B cell (primary cell): ENCODE data around the gene ZNF148. TPM values are rescaled to one million over a fixed set of nuclear protein-coding genes. Genes with fewer than 3 reads are reported as not detected.

Experiments
- ATAC-seq: fragments of 200-7000 bp; cut with Tn5 transposase; one replicate; pipeline ENCODE4 v1.10.0; 2021; ENCODE audit warnings: low read depth, mild to moderate bottlenecking, moderate number of reproducible peaks, moderate library complexity
- CTCF ChIA-PET: fragments of 350-600 bp; sonication (Branson Sonifier 250); formaldehyde crosslinking; loops from one replicate; lab custom pipeline; 2021; ENCODE audit warnings: antibody characterized with exemption, inconsistent platforms; lab: Charles Lee
- POLR2A ChIA-PET: fragments of 350-600 bp; sonication (Branson Sonifier 250); formaldehyde crosslinking; loops from one replicate; lab custom pipeline; 2021; ENCODE audit warnings: antibody characterized with exemption; lab: Charles Lee
- DNase-seq: peaks from one replicate; pipeline ENCODE4 v3.0.0; 2013
- H2AFZ ChIP-seq: 2 replicates; pipeline ENCODE4 v1.6.1; 2012; ENCODE audit warnings: mild to moderate bottlenecking, low read depth, low read length; ENCODE audit not compliant: insufficient read depth, poor library complexity, severe bottlenecking
- H3K27ac ChIP-seq, 2 donors: 1 replicate in 1 of 2; 2 replicates in 1 of 2; pipeline ENCODE4 v1.5.1; 2012 to 2013; ENCODE audit warnings: low read length in 2 of 2, mild to moderate bottlenecking in 2 of 2, moderate library complexity in 1 of 2
- H3K27me3 ChIP-seq, 4 experiments: fragments of 200-600 bp in 1 of 4; sonication (generic) in 1 of 4; replicated peaks in 1 of 4; 1 replicate in 2 of 4; 2 replicates in 2 of 4; pipeline versions ENCODE4 v1.6.1 to v1.7.0; 2013 to 2016; ENCODE audit warnings: low read length in 3 of 4, mild to moderate bottlenecking in 2 of 4, mixed read lengths in 1 of 4, moderate library complexity in 1 of 4; ENCODE audit not compliant: insufficient read depth in 4 of 4, control insufficient read depth in 3 of 4; ENCODE audit errors: control extremely low read depth in 1 of 4
- H3K36me3 ChIP-seq, 2 experiments: replicated peaks in 1 of 2; 1 replicate in 1 of 2; 2 replicates in 1 of 2; pipeline versions ENCODE4 v1.6.1 to v1.7.1; 2013; ENCODE audit warnings: low read length in 1 of 2; ENCODE audit not compliant: insufficient read depth in 2 of 2, control insufficient read depth in 1 of 2; ENCODE audit errors: control extremely low read depth in 1 of 2, extremely low read depth in 1 of 2
- H3K4me1 ChIP-seq, 2 donors: fragments of 200-600 bp in 1 of 2; sonication (generic) in 1 of 2; 1 replicate in 1 of 2; 2 replicates in 1 of 2; pipeline versions ENCODE4 v1.5.1 to v1.6.1; 2013 to 2017; ENCODE audit warnings: low read length in 2 of 2; ENCODE audit not compliant: control insufficient read depth in 2 of 2, insufficient read depth in 2 of 2
- H3K4me2 ChIP-seq: replicated peaks from 2 replicates; pipeline ENCODE3; 2012; ENCODE audit warnings: mild to moderate bottlenecking, low read depth, low read length; ENCODE audit not compliant: poor library complexity, severe bottlenecking
- H3K4me3 ChIP-seq, 5 experiments: fragments of 200-600 bp in 1 of 5; sonication (generic) in 1 of 5; 1 replicate in 3 of 5; 2 replicates in 2 of 5; pipeline versions ENCODE4 v1.5.1 to v1.7.0; 2011 to 2016; ENCODE audit warnings: low read length in 4 of 5, mild to moderate bottlenecking in 4 of 5, low read depth in 2 of 5, control low read depth in 1 of 5, moderate library complexity in 1 of 5; ENCODE audit not compliant: insufficient read depth in 1 of 5; ENCODE audit errors: control extremely low read depth in 1 of 5, extremely low read depth in 1 of 5
- H3K79me2 ChIP-seq: fragments of 200-600 bp; sonication (generic); one replicate; pipeline ENCODE4 v1.6.0; 2016; ENCODE audit warnings: low read length; ENCODE audit not compliant: control insufficient read depth, insufficient read depth
- H3K9ac ChIP-seq: fragments of 200-600 bp; sonication (generic); 2 replicates; pipeline ENCODE4 v1.6.1; 2017; ENCODE audit warnings: mild to moderate bottlenecking, low read length, moderate library complexity
- H3K9me3 ChIP-seq, 3 donors: one replicate each; pipeline versions ENCODE4 v1.6.1 to v1.7.1; 2013; ENCODE audit warnings: low read length in 2 of 3; ENCODE audit not compliant: control insufficient read depth in 2 of 3, insufficient read depth in 1 of 3; ENCODE audit errors: control extremely low read depth in 1 of 3
- H4K20me1 ChIP-seq: 2 replicates; pipeline ENCODE4 v1.6.0; 2012; ENCODE audit warnings: mild to moderate bottlenecking, low read length; ENCODE audit not compliant: insufficient read depth, control insufficient read depth, poor library complexity, severe bottlenecking
- H3K27ac Mint-ChIP-seq: one replicate; pipeline ENCODE4 v1.8.0; 2021; ENCODE audit warnings: mixed read lengths
- H3K27me3 Mint-ChIP-seq: one replicate; pipeline ENCODE4 v1.8.0; 2021; ENCODE audit warnings: mixed read lengths
- H3K4me1 Mint-ChIP-seq: one replicate; pipeline ENCODE4 v1.8.0; 2021; ENCODE audit warnings: mixed read lengths
- H3K4me3 Mint-ChIP-seq: one replicate; pipeline ENCODE4 v1.8.0; 2021; ENCODE audit warnings: mixed read lengths
- H3K9me3 Mint-ChIP-seq: one replicate; pipeline ENCODE4 v1.8.0; 2022; ENCODE audit warnings: mixed read lengths; ENCODE audit not compliant: insufficient read depth
- CTCF ChIP-seq: fragments of 200-600 bp; IDR thresholded peaks from one replicate; pipeline ENCODE4 v1.8.0; 2022; ENCODE audit warnings: antibody characterized with exemption, mild to moderate bottlenecking
- EZH2 ChIP-seq: IDR thresholded peaks from 2 replicates; pipeline ENCODE4 v1.6.1; 2012; ENCODE audit warnings: borderline replicate concordance, low read depth, mild to moderate bottlenecking, moderate library complexity, low read length; ENCODE audit not compliant: insufficient read depth, poor library complexity, severe bottlenecking
- WGBS: methylation state at CpG from one replicate; pipeline ENCODE4 v1.1.5; 2013; ENCODE audit warnings: missing lambda C conversion rate; ENCODE audit not compliant: insufficient coverage; 5-methylcytosine and 5-hydroxymethylcytosine counted together
- intact Hi-C: fragments of 100-400 bp; cut with micrococcal nuclease; formaldehyde crosslinking; loops from one replicate; pipeline ENCODE4 v1.10.0; 2022
- polyA plus RNA-seq: library from polyadenylated mRNA; depleted of rRNA; stranded (reverse); fragments of >200 nt; gene quantifications from 2 replicates; pipeline ENCODE4 v1.2.3, GENCODE V29; 2012
- total RNA-seq, 2 donors: library from RNA; stranded (reverse); fragments of 120-200 nt in 1 of 2; gene quantifications; 1 replicate in 1 of 2; 2 replicates in 1 of 2; pipeline versions ENCODE4 v1.2.3 to v1.2.4, GENCODE V29; 2013 to 2022

ZNF148 gene
- total and polyA plus RNA-seq, 2 donors (not counting 1 experiment from before 2014, with no cell fraction given), result 8.1 to 71.5 TPM

DNA sequence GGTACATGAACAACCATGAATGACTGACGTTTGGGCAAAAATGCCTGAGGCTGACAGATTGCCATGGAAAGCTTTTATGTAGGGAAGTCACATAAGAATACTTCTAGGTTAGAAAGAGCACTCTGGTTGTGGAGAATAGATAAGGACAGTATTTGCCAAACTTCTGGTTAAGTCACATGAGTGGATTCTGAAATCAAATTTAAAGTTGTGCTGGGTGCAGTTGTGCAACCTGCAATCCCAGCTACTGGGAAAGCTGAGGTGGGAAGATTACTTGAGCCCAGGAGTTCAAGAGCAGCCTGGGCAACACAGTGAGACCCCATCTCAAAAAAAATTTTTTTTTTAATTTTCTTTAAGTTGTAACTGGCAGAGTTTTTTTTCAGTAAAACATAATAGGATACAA, 7.2 kb upstream of the ZNF148 start:
- peaks cover 15% of the 10 kb centered on the region for H3K27me3 Mint-ChIP-seq

DNA sequence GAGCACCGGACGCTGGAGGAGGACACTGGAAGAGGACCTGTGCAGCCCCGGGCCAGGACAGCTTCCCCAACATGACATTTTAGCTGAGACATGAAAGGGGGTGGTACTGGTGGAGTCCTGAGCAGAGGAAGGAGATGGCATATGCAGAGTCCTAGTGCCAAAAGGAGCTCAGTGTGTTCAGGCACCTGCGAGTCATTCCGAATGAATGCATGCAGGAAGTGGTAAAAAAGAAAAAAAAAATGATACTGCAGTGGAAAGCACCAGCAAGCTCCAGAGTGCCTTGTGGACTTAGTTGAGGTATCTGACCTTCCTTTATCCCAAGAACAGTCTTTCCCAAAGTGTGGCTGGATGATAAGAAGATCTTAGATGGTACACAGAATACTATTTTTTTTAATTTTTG, 6.6 kb upstream of the ZNF148 start:
- H3K27ac Mint-ChIP-seq, result no peak overlapping the region
- Histone ChIP-seq H4K20me1 (no peaks in the 10 kb centered on the region), H3K4me2 (no peak overlapping the region), H3K36me3 (no peaks in the 10 kb centered on the region), H3K27ac (no peak overlapping the region), H3K9me3 (no peaks in the 10 kb centered on the region), H3K4me1 (peaks cover 0 to 4% of the 10 kb centered on the region in 2 donors), H3K4me3 (no peak overlapping the region), H3K9ac (no peak overlapping the region), H2AFZ (no peak overlapping the region), H3K27me3 (no peaks in the 10 kb centered on the region), H3K79me2 (peaks cover 3% of the 10 kb centered on the region)
- TF ChIP-seq CTCF, result no peak
- TF ChIP-seq EZH2, result no peak
- ChIA-PET CTCF (no interaction called here), POLR2A (no interaction called here)
- peaks cover 15% of the 10 kb centered on the region for H3K27me3 Mint-ChIP-seq
- WGBS, result 31% methylated on average over 5 of the region's 5 CpGs
- no peak for ATAC-seq
- intact Hi-C loops, result no loop called here
- H3K9me3 Mint-ChIP-seq, result no peaks in the 10 kb centered on the region
- no peak overlapping the region for H3K4me3 Mint-ChIP-seq
- peaks cover 2% of the 10 kb centered on the region for H3K4me1 Mint-ChIP-seq
- DNase-seq, result no peak

More for the DNA sequence above, 7.2 kb upstream of the ZNF148 start:
- no peak overlapping the region for H3K9ac ChIP-seq
- POLR2A ChIA-PET, result no interaction called here
- H3K79me2 ChIP-seq, result no peaks in the 10 kb centered on the region
- H3K4me3 Mint-ChIP-seq, result no peak overlapping the region
- ATAC-seq (no peak), DNase-seq (no peak)
- no peak overlapping the region for H3K4me3 ChIP-seq
- H3K4me2 ChIP-seq, result no peak overlapping the region
- H3K36me3 ChIP-seq, result no peaks in the 10 kb centered on the region
- CTCF ChIA-PET, result no interaction called here
- H3K4me1 Mint-ChIP-seq, result peaks cover 2% of the 10 kb centered on the region
- H3K9me3 Mint-ChIP-seq, result no peaks in the 10 kb centered on the region
- no peaks in the 10 kb centered on the region for H3K9me3 ChIP-seq
- H2AFZ ChIP-seq, result no peak overlapping the region
- H3K4me1 ChIP-seq, result peaks cover 0 to 4% of the 10 kb centered on the region in 2 donors
- TF ChIP-seq EZH2 (no peak), CTCF (no peak)
- intact Hi-C loops, result no loop called here
- no peak overlapping the region for H3K27ac ChIP-seq
- H4K20me1 ChIP-seq, result no peaks in the 10 kb centered on the region
- no peaks in the 10 kb centered on the region for H3K27me3 ChIP-seq
- H3K27ac Mint-ChIP-seq, result no peak overlapping the region
- WGBS, result no CpG with 5 or more reads among the region's 1 CpG
